PC-9 (cell line): ENCODE measurements around the gene CRYL1.

Experiments used
- CTCF ChIP-seq: fragments of 200-600 bp; sonication (generic); conservative IDR thresholded peaks from 2 replicates; pipeline ENCODE4 v1.6.1; 2017; ENCODE audit warnings: mixed run types, antibody characterized with exemption, mild to moderate bottlenecking, moderate library complexity
- EZH2 ChIP-seq: fragments of 200-600 bp; sonication (generic); IDR thresholded peaks from 2 replicates; pipeline ENCODE4 v1.8.0; 2017; ENCODE audit warnings: antibody characterized with exemption, low read depth

GRCh38 chr13:20410726-20411125, 114.9 kb downstream of the CRYL1 start:
- no peak for TF ChIP-seq CTCF
- no peak for TF ChIP-seq EZH2
